Mesendoderm (in vitro differentiated cells): Measurements from ENCODE around the gene BCAT1.
"Not testable (repeated sequence)": the region's sequence is repeated elsewhere in the genome, so short reads cannot be mapped to it uniquely, and the experiment has no call there.

Experiments
- DNase-seq: peaks from one replicate; pipeline ENCODE4 v3.0.0; 2013
- H2AK5ac ChIP-seq: 2 replicates; pipeline ENCODE4 v1.6.1; 2013; ENCODE audit warnings: low read length, inconsistent platforms
- H2BK120ac ChIP-seq: 2 replicates; pipeline ENCODE4 v1.6.1; 2013; ENCODE audit warnings: low read depth, mild to moderate bottlenecking, low read length, moderate library complexity, mixed read lengths
- H2BK15ac ChIP-seq: replicated peaks from 2 replicates; pipeline ENCODE4 v1.6.1; 2013; ENCODE audit warnings: low read depth, mild to moderate bottlenecking, moderate library complexity
- H2BK5ac ChIP-seq: 2 replicates; pipeline ENCODE4 v1.6.1; 2013; ENCODE audit warnings: low read length, inconsistent platforms
- H3K18ac ChIP-seq: 2 replicates; pipeline ENCODE4 v1.6.1; 2013; ENCODE audit warnings: mild to moderate bottlenecking, low read length, mixed read lengths
- H3K23ac ChIP-seq: one replicate; pipeline ENCODE4 v1.6.1; 2013; ENCODE audit warnings: low read length
- H3K27ac ChIP-seq: 2 replicates; pipeline ENCODE4 v1.5.1; 2013; ENCODE audit warnings: low read depth, mild to moderate bottlenecking, inconsistent platforms, low read length, moderate library complexity
- H3K27me3 ChIP-seq: 2 replicates; pipeline ENCODE4 v1.6.1; 2013; ENCODE audit warnings: low read length, control low read depth, mild to moderate bottlenecking, inconsistent platforms; ENCODE audit not compliant: insufficient read depth, poor library complexity
- H3K36me3 ChIP-seq: 2 replicates; pipeline ENCODE4 v1.6.1; 2013; ENCODE audit warnings: low read length, inconsistent platforms; ENCODE audit not compliant: control insufficient read depth, insufficient read depth
- H3K4ac ChIP-seq: one replicate; pipeline ENCODE4 v1.6.1; 2013; ENCODE audit warnings: low read depth, mild to moderate bottlenecking, low read length, moderate library complexity
- H3K4me1 ChIP-seq: 2 replicates; pipeline ENCODE4 v1.6.1; 2013; ENCODE audit warnings: low read depth, low read length, inconsistent platforms; ENCODE audit not compliant: control insufficient read depth
- H3K4me2 ChIP-seq: 2 replicates; pipeline ENCODE4 v1.6.1; 2013; ENCODE audit warnings: low read length
- H3K4me3 ChIP-seq: 2 replicates; pipeline ENCODE4 v1.5.1; 2013; ENCODE audit warnings: mild to moderate bottlenecking, low read length
- H3K56ac ChIP-seq: one replicate; pipeline ENCODE4 v1.6.1; 2013; ENCODE audit warnings: low read length
- H3K79me1 ChIP-seq: 2 replicates; pipeline ENCODE4 v1.6.1; 2013; ENCODE audit warnings: low read length, inconsistent platforms
- H3K79me2 ChIP-seq: 2 replicates; pipeline ENCODE4 v1.6.1; 2013; ENCODE audit warnings: mild to moderate bottlenecking, low read length; ENCODE audit not compliant: control insufficient read depth, insufficient read depth
- H3K9ac ChIP-seq: 2 replicates; pipeline ENCODE4 v1.6.1; 2013; ENCODE audit warnings: low read length, inconsistent platforms
- H4K5ac ChIP-seq: one replicate; pipeline ENCODE4 v1.6.1; 2013; ENCODE audit warnings: low read length
- H4K8ac ChIP-seq: one replicate; pipeline ENCODE4 v1.6.1; 2013; ENCODE audit warnings: low read depth, mild to moderate bottlenecking, control low read depth, low read length, moderate library complexity
- WGBS: extraction: QIAGEN DNeasy Blood & Tissue Kit; methylation state at CpG from one replicate; pipeline ENCODE4 v1.1.7; 2013; ENCODE audit warnings: low lambda C conversion rate, missing lambda C conversion rate; ENCODE audit not compliant: insufficient coverage; ENCODE audit errors: extremely low coverage; 5-methylcytosine and 5-hydroxymethylcytosine counted together

BCAT1 gene

DNA sequence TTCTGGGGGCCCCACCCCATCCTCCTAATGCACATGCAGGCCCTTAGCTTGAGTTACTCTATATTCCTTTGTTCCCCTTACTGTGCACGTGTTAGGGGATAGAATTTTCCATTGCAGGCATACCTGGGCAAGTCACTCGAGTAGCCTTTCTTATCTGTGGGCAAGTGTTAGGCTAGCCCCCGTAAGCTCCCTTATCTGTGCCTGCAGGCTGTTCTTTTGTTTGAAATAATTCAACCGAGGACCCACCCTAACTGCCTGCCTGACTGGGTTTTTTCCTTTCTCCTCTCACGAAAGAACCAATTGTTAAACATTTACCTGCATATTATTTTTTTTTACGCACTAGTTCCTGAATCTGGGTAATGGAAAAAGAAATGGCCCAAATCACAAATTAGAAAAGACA, 21.3 kb upstream of the BCAT1 start:
- H4K5ac ChIP-seq = no peak overlapping the region
- H3K27me3 ChIP-seq = no peaks in the 10 kb centered on the region
- H3K56ac ChIP-seq = no peak overlapping the region
- no peak overlapping the region for H4K8ac ChIP-seq
- H3K4ac ChIP-seq = no peak overlapping the region
- no peak overlapping the region for H3K4me3 ChIP-seq
- H2AK5ac ChIP-seq = no peak overlapping the region
- H3K18ac ChIP-seq = no peak overlapping the region
- H2BK120ac ChIP-seq = no peak overlapping the region
- no peaks in the 10 kb centered on the region for H3K36me3 ChIP-seq
- H3K4me2 ChIP-seq = no peak overlapping the region
- H3K27ac ChIP-seq = no peak overlapping the region
- no peak overlapping the region for H2BK15ac ChIP-seq
- H3K9ac ChIP-seq = no peak overlapping the region
- no peaks in the 10 kb centered on the region for H3K79me2 ChIP-seq
- no peaks in the 10 kb centered on the region for H3K4me1 ChIP-seq
- DNase-seq = no peak
- no peak overlapping the region for H3K23ac ChIP-seq
- no peak overlapping the region for H2BK5ac ChIP-seq
- WGBS = no CpG with 5 or more reads among the region's 6 CpGs
- no peaks in the 10 kb centered on the region for H3K79me1 ChIP-seq

DNA sequence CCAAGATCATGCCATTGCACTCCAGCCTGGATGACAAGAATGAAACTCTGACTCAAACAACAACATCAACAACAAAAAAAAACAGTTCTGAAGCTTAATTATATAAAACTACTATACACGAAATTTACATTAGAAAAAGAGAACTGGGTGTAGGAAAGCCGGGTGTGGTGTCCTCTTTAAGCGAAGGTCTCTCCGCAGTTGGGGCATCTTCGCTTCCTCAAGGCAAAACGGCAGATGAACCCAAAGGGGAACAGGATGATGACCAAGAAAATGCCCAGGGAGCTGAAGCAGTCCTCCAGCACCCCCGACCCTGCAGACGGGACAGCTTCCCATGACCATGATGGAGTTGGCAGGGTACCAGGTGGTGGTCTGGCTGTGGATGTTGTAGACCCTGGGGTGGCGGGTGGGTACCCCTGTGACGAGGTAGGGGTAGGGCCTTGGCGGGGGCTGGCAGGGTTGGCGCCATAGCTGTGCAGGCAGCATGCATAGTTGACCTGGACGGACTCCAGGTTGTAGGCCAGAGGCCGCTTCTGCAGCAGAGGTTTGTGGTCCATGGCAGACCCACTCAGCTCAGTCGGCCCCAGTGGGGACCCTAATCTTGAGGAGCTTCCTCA, 18.2 kb upstream of the BCAT1 start:
- H3K4ac ChIP-seq = no peak overlapping the region
- no peak overlapping the region for H2AK5ac ChIP-seq
- H3K27me3 ChIP-seq = no peaks in the 10 kb centered on the region
- no peak overlapping the region for H2BK15ac ChIP-seq
- H2BK120ac ChIP-seq = no peak overlapping the region
- no peaks in the 10 kb centered on the region for H3K36me3 ChIP-seq
- no peaks in the 10 kb centered on the region for H3K4me1 ChIP-seq
- no peak overlapping the region for H3K23ac ChIP-seq
- no peak overlapping the region for H3K9ac ChIP-seq
- no peaks in the 10 kb centered on the region for H3K79me1 ChIP-seq
- H4K8ac ChIP-seq = no peak overlapping the region
- H3K27ac ChIP-seq = no peak overlapping the region
- no peak for DNase-seq
- no peak overlapping the region for H3K18ac ChIP-seq
- H3K56ac ChIP-seq = no peak overlapping the region
- WGBS = no CpG with 5 or more reads among the region's 15 CpGs
- no peaks in the 10 kb centered on the region for H3K79me2 ChIP-seq
- no peak overlapping the region for H4K5ac ChIP-seq
- H2BK5ac ChIP-seq = no peak overlapping the region
- no peak overlapping the region for H3K4me3 ChIP-seq
- H3K4me2 ChIP-seq = no peak overlapping the region

DNA sequence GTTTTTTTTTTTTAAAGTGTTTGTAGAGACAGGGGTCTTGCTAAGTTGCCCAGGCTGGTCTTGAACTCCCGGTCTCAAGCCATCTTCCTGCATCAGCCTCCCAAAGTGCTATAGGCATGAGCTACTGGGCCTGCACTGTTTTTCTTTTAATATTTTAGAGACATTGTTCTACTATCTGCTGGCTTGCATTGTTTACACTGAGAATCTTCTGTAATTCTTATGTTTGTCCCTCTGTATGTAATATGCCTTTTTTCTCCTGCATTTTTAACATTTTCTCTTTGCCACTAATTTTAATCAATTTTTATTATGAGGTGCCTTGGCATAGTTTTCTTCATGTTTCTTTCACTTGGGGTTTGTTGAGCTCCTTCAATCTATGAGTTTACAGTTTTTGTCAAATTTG, 15.4 kb upstream of the BCAT1 start:
- Histone ChIP-seq H2AK5ac (no peak overlapping the region), H3K79me1 (no peaks in the 10 kb centered on the region), H3K79me2 (no peaks in the 10 kb centered on the region), H3K36me3 (no peaks in the 10 kb centered on the region), H3K27ac (no peak overlapping the region), H4K5ac (no peak overlapping the region), H3K18ac (no peak overlapping the region), H3K4me1 (no peaks in the 10 kb centered on the region), H2BK5ac (no peak overlapping the region), H3K27me3 (no peaks in the 10 kb centered on the region), H3K56ac (no peak overlapping the region), H2BK15ac (no peak overlapping the region), H3K23ac (no peak overlapping the region), H3K4me3 (no peak overlapping the region), H3K4me2 (no peak overlapping the region), H2BK120ac (no peak overlapping the region), H4K8ac (no peak overlapping the region), H3K9ac (no peak overlapping the region), H3K4ac (no peak overlapping the region)
- no peak for DNase-seq
- WGBS = no CpG with 5 or more reads among the region's 1 CpG

DNA sequence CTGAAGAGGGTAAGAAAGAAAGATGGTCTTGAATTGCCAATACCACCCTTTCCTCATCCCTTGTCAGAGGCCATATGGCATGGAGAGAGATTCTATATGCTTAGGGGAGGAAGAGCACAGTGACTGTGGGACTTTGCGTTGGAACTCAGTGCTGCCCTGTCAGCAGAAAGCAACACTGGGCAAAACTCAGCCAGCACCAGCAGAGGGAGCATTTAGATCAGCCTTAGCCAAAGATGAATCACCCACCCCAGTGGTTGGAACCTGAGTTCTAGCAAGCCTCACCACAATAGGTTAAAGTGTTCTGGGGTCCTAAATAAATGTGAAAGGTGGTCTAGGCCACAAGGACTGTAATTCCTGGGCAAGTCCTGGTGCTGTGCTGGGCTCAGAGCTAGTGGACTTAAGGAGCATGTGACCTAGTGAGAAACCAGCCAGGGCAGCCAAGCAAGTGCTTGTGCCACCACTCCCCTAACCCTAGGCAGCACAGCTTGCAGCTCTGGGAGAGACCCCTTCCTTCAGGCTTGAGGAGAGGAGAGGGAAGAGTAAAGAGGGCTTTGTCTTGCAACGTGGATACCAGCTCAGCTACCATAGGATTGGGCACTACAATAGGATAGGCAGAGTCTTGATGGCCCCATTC, 11.4 kb upstream of the BCAT1 start:
- Histone ChIP-seq H3K4me3 (no peak overlapping the region), H3K79me1 (no peaks in the 10 kb centered on the region), H3K23ac (no peak overlapping the region), H3K36me3 (no peaks in the 10 kb centered on the region), H4K8ac (no peak overlapping the region), H2BK15ac (no peak overlapping the region), H3K4me2 (no peak overlapping the region), H3K56ac (no peak overlapping the region), H2BK5ac (no peak overlapping the region), H2AK5ac (no peak overlapping the region), H3K79me2 (no peaks in the 10 kb centered on the region), H3K9ac (no peak overlapping the region), H4K5ac (no peak overlapping the region), H3K27me3 (no peaks in the 10 kb centered on the region), H2BK120ac (no peak overlapping the region), H3K18ac (no peak overlapping the region), H3K4ac (no peak overlapping the region), H3K27ac (no peak overlapping the region), H3K4me1 (no peaks in the 10 kb centered on the region)
- WGBS = no CpG with 5 or more reads among the region's 2 CpGs
- DNase-seq = peak; percentile 84

DNA sequence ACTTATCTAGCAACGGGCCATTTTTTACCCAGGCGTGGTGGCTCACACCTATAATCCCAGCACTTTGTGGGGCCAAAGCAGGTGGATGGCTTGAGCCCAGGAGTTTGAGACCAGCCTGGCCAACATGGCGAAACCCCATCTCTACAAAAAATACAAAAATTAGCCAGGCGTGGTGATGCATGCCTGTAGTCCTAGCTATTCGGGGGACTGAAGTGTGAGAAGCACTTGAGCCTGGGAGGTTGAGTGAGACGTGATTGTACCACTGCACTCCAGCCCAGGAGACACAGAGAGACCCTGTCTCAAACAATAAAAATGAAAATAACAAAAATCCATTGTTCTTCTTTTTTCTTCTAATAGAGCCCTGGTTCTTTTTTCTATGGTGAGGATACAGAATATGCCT, 7.5 kb upstream of the BCAT1 start:
- H2BK5ac ChIP-seq = not testable (repeated sequence)

DNA sequence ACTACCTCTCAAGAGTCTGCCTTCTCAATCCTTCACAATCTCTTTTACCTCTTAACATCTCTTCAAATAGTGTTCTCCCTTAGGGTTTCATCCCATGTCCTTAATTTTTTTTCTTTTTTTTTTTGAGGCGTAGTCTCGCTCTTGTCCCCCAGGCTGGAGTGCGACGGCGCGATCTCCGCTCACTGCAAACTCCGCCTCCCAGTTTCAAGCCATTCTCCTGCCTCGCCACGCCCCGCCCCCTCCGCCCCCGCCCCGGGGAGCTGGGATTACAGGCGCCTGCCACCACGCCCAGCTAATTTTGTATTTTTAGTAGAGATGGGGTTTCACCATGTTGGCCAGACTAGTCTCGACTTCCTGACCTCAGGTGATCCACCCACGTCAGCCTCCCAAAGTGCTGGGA, 7.0 kb upstream of the BCAT1 start:
- Histone ChIP-seq H3K56ac (no peak overlapping the region), H4K8ac (no peak overlapping the region), H2BK5ac (no peak overlapping the region), H4K5ac (no peak overlapping the region), H3K4me1 (peaks cover 3% of the 10 kb centered on the region), H3K36me3 (no peaks in the 10 kb centered on the region), H3K27ac (no peak overlapping the region), H3K4me2 (no peak overlapping the region), H3K23ac (no peak overlapping the region), H2BK120ac (no peak overlapping the region), H2BK15ac (no peak overlapping the region), H3K79me1 (no peaks in the 10 kb centered on the region), H3K79me2 (no peaks in the 10 kb centered on the region), H3K9ac (no peak overlapping the region), H3K4me3 (no peak overlapping the region), H3K27me3 (no peaks in the 10 kb centered on the region), H2AK5ac (no peak overlapping the region), H3K4ac (no peak overlapping the region), H3K18ac (no peak overlapping the region)
- no CpG with 5 or more reads among the region's 18 CpGs for WGBS
- no peak for DNase-seq

More for the DNA sequence above, 7.5 kb upstream of the BCAT1 start:
- not testable (repeated sequence) for H3K4me3 ChIP-seq, H3K23ac ChIP-seq, H3K4me2 ChIP-seq, H4K5ac ChIP-seq, H3K27ac ChIP-seq, H4K8ac ChIP-seq, H2BK120ac ChIP-seq, H2BK15ac ChIP-seq, DNase-seq, H3K9ac ChIP-seq, H3K18ac ChIP-seq, H3K79me2 ChIP-seq, H3K36me3 ChIP-seq, H3K79me1 ChIP-seq, H2AK5ac ChIP-seq, H3K4ac ChIP-seq, H3K4me1 ChIP-seq, H3K27me3 ChIP-seq, H3K56ac ChIP-seq
- WGBS = no CpG with 5 or more reads among the region's 6 CpGs
